Left hindlimb (tissue), 1 donor: Measurements from ENCODE around the gene FAM193B.
"Not testable (repeated sequence)": the region's sequence is repeated elsewhere in the genome, so short reads cannot be mapped to it uniquely, and the experiment has no call there.

Experiments used
- DNase-seq: peaks from one replicate; pipeline ENCODE4 v3.0.0-alpha.2; 2018

Gene FAM193B

DNA sequence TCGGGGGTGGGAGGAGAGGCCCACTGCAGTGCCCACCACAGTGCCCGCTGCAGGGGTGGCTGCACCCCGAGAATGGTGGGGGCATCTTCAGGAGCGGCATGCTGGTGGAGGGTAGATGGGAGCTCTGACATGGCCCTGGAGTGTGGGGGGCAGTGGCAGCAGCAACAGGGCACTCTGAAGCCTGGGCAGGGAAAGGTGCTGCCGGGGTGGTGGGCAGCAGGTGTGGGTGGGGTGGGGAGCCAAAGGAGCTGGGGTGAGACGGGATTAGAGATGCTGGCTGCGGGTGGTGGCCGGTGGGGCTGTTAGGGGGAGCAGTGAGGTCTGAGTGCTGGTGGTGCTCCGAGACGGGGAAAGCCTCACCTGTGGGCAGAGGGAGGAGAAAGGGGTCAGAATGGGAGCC is 18.0 kb downstream of the FAM193B start:
- DNase-seq = no peak

DNA sequence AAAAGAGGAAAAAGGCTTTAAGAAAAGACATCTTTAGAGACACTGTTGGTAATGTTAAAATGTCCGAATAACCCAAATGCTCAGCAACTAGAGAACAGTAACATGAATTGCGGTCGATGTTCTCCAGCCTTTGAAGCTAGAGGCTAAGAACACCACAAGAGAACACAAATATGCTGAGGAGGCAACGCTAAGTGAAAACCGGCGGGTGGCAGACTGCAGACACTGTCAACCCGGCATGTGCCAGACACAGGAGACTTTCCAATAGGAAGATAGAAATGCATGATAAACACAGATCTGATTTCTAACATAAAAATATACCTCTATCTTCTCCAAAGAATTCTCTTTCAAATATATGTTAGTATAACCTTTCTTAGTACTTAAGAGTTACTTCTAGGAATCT is 19.2 kb downstream of the FAM193B start:
- DNase-seq = no peak

DNA sequence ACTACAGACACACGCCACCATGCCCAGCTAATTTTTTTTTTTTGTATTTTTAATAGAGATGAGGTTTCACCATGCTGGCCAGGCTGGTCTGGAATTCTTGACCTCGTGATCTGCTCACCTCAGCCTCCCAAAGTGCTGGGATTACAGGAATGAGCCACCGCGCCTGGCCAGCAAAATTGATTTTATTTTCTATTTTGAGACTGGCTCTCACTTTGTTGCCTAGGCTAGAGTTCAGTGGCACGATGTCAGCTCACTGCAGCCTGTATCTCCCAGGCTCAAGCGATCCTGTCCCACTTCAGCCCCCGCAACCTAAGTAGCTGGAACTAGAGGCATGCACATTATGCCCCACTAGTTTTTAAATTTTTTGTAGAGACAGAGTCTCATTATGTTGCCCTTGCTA is 19.9 kb downstream of the FAM193B start:
- not testable (repeated sequence) for DNase-seq

DNA sequence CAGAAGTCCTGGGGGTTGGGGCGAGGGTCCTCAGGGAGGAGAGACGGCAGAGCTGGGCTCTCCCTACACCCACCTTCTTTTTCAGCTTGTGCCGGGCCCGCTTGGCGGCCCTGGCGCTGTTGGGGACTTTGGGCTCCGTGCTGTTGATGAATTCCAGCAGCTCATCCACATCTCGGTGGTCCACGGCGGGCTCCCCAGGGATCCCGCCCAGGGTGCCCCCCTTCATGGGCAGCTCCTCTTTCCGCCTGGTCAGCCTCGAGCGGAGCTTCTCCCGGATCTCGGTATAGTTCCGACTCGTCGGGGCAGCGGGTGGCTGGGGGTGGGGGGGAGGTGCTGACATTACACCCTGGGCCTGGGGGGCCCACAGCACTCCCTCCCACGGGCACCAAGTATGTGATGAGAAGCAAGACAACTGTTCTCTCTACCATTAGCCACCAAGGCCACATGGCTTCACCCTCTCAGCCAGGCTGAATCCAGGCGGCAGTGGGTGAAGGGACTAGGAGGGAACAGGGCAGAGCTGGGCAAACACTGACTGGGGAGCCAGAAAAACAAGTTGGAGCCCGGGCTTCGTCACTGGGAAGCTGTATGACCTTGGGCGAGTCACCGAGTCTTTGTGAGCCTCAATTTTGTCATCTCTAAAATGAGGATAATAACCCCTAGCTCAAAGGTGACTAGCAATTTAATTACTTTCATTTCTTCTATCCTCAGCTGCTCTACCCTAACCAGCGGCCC is 23.0 kb downstream of the FAM193B start:
- no peak for DNase-seq

DNA sequence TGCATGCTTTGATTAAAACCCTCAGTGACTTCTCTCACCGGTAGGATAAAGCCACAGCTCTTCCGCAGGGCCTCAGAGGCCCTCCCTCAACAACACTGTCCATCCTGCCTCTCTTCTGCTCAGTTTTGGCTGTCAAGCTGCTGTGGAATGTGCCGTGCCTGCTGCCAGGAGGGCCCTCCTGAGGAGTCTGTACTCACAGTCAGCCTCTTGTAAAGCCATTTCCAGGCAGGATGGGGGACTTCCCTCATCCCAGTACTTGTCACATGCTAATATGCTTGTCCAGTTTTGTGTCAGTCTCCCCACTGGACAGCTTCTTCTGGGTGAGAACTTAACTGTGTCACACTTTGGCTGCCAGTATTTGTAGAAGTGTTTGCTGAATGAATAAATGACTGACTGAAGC is 23.7 kb downstream of the FAM193B start:
- no peak for DNase-seq

DNA sequence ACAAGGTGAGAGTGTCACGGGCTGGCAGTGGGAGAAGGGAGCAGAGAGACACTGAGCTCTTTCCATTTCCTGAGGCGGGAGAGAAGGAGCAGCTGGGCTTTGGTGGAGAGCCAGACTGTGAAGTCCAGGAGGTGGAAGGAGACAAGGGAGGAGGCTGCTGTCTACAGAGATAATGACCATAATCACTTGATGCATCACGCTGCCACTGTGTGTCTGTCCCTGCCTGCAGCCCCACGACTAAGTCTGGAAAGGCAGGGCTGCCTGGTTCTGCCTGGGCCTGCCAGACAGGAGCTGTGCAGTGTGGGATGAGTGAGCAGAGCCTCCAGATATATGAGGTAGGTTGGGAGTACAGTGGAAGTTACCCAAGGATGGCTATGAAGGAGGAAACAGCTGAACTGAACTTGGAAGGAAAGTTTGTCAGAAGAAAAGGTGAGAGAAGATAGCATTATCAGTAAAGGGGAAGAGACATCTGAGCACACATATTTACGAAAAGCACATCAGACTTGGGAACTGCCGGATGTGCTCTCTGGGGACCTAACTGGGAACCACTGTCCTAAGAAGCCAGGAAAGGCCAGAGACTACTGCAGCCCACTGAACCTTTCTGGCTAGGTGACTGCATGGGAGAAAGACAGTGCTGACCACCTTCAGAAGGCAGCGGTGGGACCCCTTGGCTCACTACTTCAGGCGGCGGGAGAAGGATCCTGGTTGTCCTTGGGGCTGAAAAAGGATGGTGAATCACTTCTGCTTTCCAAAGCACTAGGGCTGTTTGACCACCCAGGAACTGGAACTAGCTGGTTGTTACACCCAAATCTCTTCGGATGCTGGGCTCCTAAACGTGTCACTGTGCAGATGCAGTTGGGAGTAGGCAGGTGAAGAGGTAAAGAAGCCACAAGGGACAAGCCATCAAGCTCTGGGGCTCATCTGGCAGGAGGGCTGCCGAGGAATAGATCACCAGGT is 24.8 kb downstream of the FAM193B start:
- DNase-seq = no peak

DNA sequence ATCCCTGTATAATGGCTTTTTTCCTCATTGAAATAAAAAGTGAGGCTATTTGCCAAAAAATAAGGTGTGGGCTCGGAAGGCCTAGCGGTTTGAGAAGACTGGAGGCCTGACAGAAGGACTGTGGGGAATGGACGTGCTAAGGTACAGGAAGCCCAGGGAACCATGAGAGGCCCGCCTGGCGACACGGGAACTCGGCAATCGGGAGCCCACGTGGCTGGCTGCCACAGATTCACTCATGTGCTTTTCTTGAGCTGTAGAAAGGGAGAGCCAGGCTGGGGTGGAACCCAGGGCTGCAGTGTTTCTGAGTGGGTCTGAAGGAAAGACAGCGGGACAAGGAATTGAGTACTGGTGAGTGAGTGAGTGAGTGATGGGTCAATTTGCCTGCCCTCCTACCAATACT is 25.7 kb downstream of the FAM193B start:
- DNase-seq = no peak

DNA sequence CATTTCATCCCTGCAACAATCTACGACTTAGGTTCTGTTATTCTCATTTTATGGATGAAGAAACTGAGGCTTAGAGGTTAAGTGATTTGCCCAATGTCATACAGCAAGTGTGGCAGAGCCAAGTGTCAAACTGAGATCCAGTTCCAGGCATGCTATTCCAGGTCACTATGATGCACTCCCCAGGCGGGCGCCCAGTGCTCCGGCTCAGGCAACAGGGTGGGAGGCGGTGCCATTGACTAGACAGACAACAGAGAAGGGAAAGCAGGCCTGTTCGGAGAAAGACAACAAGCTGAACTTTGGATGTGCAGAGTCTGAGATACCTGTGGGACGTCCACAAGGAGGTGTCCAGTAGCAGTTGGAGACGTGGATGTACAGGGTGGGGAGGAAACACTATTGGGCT is 26.8 kb downstream of the FAM193B start:
- DNase-seq = no peak

DNA sequence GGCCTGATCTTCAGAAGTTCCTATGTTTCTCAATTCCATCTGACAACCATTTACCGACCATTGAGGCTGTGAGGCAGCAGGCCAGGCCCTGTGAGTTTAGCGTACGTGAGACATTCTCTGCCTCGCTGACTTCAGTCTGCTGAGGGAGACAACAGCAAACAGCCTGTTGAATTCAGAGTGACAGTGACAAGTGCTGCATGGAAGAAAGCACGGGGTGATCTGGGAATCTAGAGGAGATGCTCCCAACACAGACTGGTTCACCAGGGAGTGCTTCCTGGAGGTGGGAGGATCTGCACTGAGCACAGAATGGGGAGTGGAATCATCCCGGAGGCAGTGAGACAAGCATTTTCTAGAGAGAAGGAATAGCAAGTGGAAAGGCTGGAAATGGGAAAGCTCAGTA is 27.6 kb downstream of the FAM193B start:
- DNase-seq = no peak

DNA sequence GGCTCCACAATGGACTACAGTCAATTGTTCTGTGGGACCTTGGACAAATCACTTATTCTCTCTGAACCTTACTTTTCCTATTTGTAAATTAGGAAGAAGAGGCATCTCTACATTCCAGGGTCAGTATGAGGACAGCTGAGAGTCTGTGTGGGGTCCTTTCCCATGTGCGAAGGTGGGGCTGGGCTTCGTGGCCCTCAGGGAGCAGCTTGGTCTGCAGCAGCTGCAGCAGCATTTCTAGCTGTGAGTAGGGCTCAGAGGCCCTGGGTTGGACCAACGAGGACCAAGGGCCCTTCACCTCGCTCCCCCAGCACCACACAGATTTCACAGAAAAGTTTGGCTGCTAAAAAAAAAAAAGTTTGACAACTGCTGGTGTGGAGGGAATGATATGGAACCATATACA is 28.2 kb downstream of the FAM193B start:
- no peak for DNase-seq

DNA sequence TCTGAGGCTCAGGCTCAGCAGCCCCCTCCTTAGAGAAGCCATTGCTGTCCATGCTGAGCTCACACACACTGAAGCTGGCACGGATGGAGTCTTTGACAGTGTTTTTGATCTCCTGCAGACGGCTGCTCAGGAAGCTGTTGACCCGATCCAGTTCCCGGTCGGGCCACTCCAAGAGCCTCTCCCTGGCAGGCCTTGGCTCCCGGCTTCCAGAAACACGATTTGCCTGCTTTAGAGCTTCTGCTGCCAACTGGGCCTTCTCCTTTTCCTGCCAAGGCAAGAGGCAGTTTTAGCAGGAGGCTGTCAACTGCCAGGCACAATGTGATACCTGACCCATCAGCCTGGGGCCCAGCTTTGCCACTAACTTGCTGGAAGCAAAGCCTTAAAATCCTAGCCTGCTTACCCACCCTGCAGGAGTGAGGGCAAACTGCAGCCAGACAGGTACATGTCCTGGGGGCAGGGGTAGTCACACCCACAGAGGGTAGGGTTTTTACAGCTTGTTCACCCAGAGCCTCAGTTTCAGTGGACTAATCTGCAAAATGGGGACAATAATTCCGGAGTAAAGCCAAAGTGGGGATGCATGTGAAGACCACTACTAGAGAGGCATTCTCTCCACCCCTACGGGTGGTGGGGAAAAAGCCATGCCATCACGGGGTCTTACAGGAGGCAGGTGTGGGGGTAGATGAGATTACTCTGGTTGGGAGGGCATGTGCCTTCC is 29.3 kb downstream of the FAM193B start:
- DNase-seq = no peak

DNA sequence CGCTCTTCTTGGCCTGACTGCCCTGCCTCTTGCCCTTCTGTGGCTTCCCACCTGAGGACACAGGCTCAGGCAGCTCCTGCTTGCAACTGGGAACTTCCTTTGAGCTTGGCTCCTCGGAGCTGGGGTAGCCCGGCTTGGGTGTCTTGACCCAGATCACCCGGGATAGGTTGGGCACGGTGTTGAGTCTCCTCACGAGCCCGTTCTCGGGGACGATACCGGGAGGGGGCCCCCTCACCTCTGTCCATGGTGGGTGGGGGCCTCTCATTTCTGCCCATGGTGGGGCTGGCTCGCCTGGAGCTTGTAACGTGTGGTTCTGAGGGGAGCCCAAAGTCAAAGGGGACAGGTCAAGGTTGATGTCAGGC is 29.8 kb downstream of the FAM193B start:
- no peak for DNase-seq

DNA sequence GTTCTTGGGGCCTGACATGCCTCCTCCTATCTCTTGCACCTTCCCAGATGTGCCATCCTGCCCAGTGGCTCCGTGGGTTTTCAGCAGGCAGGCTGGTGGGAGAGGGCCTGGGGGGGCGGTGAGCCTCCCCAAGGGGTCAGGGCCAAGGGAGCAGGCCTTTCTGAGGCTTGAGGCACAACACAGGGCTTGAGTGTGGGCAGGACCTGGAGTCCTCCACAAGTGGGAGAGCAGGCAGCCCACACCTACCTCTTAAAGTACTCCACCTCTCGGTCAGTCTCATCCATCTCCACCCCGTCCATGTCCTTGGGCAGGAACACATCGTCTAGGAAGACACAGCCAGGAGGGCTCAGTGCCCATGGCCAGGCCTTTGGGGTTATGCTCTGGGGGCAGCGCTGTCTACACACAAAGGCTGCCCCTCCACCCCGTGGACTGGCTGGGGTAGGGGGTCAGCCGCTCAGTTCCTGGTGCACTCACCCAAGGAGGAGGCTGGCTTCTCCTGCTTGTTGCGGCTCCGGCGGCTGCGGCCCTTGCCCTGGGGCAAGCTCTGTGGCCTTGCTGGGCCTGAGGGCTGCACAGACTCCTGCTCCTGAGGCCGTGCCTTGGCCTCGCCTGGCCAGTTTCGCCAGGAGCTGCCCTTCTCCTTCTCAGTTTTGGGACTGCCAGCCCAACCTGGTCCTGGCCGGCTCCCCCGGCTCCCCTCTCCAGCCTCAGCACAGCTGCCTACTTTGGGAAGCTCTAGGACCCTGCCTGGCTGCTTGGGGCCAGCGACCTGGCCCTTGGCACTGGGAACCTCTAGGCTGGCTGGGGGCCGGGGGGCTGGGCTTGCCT is 30.4 kb downstream of the FAM193B start:
- no peak for DNase-seq

DNA sequence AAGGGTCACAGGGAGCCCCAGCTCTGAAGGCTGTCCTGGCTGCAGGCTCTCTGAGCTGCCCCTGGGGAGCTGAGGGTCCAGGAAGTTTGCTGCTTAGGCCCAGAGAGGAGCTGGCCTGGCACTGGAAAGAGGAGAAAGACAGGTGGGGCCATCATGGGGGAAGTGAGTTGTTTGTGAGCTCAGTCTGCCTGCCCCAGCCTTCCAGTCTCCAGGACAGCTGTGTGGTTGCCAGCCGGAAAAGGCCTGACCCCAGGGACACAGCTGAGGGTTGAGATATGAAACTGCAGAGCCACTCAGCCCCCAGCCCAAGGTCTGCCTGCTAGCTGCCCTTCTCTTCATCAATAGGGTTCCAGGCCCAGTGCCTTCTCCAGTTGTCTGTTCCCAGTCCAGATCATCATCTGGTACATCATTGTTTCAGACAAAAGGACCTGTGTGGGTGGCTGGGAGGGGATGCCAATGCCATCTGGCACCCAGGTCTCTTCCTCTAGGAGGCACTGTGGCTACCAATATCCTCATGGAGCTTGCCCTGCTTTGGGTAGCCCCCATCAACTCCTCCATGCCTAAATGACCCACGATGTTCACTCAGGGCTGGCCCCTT is 33.3 kb downstream of the FAM193B start:
- DNase-seq = no peak

DNA sequence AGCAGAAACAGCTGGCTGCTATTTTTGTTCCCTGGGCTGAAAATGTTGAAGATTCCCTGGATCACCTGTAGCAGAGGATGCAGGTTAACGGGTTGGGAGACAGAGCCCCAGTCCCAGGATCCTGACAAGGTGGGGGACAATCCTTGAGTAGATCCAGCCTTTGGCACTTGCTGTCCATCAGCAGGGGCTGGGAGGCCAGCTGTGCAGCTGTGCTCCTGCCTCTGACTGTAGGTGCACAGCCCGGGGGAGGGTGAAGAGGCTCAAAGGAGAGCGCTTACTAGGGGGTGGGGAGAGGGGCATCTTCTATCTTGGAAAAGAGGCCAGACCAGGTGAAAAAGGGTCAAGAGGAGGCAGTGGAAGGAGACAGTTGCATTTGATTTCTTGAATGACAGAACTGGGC is 34.1 kb downstream of the FAM193B start:
- no peak for DNase-seq

DNA sequence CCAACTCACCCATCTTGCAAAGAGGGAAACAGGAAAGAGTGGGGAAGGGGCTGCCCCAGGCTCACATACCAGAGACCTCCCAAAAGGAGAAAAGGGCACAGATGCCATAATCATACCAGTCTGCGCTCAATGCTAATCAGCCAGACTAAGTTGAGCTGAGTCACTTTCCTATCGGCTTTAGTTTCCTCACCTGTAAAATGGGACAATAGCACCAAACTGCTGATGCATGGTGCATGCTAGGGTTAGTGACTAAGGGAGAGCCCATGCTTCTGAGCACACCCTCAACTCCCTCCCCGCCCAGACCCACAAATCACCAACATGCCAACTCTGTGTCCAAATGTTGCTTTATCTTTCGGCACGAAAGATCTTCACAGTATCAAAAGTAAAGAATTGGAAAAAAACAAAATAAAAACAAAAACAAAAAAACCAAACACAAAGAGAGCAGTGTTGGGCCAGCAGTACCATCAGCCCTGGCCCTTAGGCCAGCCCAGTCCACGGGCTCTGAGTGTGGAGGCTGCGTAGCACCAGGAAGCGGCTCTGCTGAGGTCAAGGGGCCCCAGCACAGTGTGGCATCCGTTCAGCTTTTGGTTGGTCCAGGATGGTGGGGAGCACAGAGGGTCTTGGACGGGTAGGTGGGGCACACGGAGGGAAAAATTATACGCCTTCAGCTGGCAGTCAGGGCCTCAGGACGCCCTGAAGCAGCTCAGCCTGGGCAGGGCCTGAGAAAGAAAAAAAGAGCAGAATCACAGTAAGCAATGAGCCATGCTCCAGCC is 34.7 kb downstream of the FAM193B start:
- no peak for DNase-seq

DNA sequence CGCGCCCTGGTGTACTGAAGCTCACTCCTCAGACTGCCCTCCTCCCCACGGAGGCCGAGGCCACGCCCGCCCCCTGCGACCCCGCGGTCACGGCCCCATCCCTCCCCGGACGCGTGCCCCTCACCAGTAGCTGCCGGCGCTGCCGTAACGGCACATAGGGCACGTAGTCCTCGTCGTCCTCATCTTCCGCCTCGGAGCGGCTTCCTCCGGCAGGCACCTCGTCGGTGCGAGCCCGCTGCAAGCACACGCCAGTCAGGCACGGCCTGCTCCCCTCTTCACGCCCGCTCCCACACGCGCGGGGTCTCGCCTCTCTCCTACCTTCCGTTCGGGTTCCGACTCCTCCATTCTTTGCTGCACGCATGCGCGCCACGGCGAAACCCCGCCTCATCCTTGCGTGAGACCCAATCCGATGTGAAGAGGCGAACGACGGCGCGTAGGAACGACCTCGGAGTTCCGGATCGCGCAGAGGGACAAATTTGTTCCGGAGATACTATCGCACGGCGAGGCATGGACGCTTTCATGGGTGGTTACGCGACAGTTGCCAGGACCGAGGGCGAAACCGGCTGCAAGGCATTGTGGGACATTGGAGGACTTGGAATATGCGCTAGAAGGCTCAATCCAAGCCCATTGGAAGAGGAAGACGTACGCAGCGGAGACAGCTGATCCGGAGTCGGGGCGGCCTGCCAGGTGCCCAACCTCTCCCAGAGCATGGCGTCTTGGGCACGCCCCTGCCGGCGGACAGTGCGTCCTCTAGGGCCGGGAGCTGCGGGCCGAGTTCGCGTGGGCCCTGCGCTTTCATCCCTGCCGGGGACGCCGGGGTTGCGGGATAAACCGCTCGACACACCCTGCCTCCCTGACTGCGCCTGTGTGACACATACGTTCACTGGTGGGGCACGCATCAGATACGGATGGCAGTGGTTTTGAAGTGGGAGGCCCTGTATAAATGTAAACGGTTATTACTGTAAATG is 37.5 kb downstream of the FAM193B start, which contains the start of gene DDX41:
Gene DDX41, minus strand, starts transcription at position 361 of the 968 bp plus-strand sequence. Its CDS starts 16 bp downstream, at position 345.
- peak; percentile 99 for DNase-seq

DNA sequence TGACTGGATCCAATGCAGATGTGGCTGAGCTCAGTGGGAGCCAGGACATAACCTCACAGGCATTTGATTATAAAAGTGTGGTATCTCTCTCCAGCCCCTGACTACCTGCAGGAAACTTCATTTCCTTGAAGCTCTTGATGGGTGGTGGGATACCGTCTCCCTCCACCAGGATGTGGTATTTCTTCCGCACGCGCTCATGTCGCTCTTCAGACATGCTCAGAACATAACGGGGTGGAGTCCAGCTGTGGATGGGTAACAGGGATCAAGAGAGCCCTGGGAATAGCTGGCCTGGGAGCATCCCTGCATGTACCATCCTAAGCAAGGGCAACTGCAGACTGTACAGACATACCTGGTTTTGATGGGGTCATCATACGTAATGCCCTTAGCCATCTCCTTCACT is 38.8 kb downstream of the FAM193B start:
- DNase-seq = no peak

DNA sequence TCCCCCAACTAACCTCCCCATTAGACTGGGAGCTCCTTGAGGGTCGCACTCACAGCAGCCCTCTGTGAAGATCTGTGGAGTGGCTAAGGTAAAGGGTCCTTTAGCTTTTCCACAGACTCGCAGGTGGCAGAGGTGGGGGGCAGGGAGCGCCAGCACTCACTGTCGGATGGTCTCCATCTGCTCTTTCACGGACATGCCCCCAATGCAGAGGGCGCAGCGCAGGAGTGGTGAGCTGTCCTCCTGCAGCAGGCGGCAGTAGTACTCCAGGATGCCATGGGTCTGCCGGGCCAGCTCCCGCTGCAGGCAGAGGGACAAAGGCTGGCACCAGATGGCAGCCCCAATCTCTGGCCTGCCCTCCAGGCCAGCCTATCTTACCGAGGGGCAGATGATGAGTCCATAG is 39.8 kb downstream of the FAM193B start:
- no peak for DNase-seq

DNA sequence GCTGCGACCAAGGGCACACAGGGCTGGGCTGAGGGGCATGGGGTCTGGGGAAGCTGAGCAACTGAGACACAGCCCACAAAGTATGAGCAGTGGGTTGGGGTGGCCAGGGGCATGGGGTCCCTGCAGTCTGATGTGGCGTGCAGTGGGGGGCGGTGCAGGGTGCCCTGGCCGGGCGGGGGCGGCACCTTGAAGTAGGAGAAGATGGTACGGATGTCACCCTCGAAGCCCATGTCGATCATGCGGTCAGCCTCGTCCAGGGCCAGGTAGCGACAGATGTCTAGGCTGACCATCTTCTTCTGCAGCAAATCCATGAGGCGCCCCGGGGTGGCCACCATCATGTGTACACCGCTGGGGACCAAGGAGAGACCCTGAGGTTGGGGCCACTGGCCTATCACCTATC is 40.9 kb downstream of the FAM193B start:
- DNase-seq = no peak
